Measurements from ENCODE around the gene SLC35F3. TPM values are rescaled to one million over a fixed set of nuclear protein-coding genes. Genes with fewer than 3 reads are reported as not detected.

Gene SLC35F3
- polyA plus RNA-seq, 1 of the 3 experiments (the other 2 are of a cell fraction), result 0.87 TPM

- no peak for TF ChIP-seq REST (IDR thresholded peaks at IDR 0.05; ENCODE audit: low read depth, low read length)
- TF ChIP-seq RFX5 (IDR thresholded peaks at IDR 0.05; ENCODE audit: low read length), result no peak
Observed at GRCh38 chr1:234309598-234310459, 405.4 kb downstream of the SLC35F3 start (continued).

- Histone ChIP-seq H3K27me3 (ENCODE audit: insufficient read depth) (no peaks in the 10 kb centered on the region), H3K4me3 (ENCODE audit: low read depth in 2 of 2, low read length in 1 of 2) (no peak overlapping the region), H3K36me3 (replicated peaks in 1 of 2; ENCODE audit: control insufficient read depth in 1 of 2, insufficient read depth in 2 of 2, low read length in 1 of 2) (no peaks in the 10 kb centered on the region), H3K4me1 (ENCODE audit: control insufficient read depth in 1 of 2, insufficient read depth in 2 of 2, low read depth in 1 of 2, low read length in 1 of 2) (peaks cover 0 to 19% of the 10 kb centered on the region in 2 experiments; a peak in 2 of 4 replicates), H3K27ac (ENCODE audit: low read depth in 2 of 2, low read length in 1 of 2) (no peak overlapping the region), H4K20me1 (ENCODE audit: insufficient read depth) (no peaks in the 10 kb centered on the region), H3K79me2 (ENCODE audit: insufficient read depth) (no peaks in the 10 kb centered on the region), H3K4me2 (peak overlapping the region; percentile 55; the same call in 1 of the 2 replicates), H2AFZ (ENCODE audit: low read depth) (no peak overlapping the region), H3K9ac (no peak overlapping the region), H3K9me2 (no peaks in the 10 kb centered on the region), H3K9me3 (no peaks in the 10 kb centered on the region), H3F3A (replicated peaks; ENCODE audit: insufficient read depth) (peaks cover 5% of the 10 kb centered on the region)
- ChIA-PET CTCF (interaction anchor here (0.7 to 10.9 kb wide), 64 partner anchors 9 to 924 kb away, joined by 3 to 190 read pairs (median 5); no protein-coding TSS in a partner anchor), POLR2A (no interaction called here)
- 77% methylated on average over 1 of the region's 1 CpG for WGBS (ENCODE audit: low lambda C conversion rate)
- no peak for DNase-seq
- TF ChIP-seq SIN3A (IDR thresholded peaks at IDR 0.05; ENCODE audit: borderline replicate concordance, low read depth, low read length), result no peak
- no peak for TF ChIP-seq GATA2 (CRISPR knock-in tag; IDR thresholded peaks at IDR 0.05)
- no peak for TF ChIP-seq USF1 (IDR thresholded peaks at IDR 0.05; ENCODE audit: borderline replicate concordance, low read depth)
- TF ChIP-seq PBX3 (IDR thresholded peaks at IDR 0.05), result no peak
- TF ChIP-seq CTCF (IDR thresholded peaks at IDR 0.05), result no peak
- TF ChIP-seq TCF12 (IDR thresholded peaks at IDR 0.05), result no peak
- no peak for TF ChIP-seq RFX5 (IDR thresholded peaks at IDR 0.05; ENCODE audit: low read length)
- no peak for TF ChIP-seq MEF2A (IDR thresholded peaks at IDR 0.05; ENCODE audit: borderline replicate concordance, low read depth)
- TF ChIP-seq RXRA (IDR thresholded peaks at IDR 0.05; ENCODE audit: borderline replicate concordance, low read depth), result no peak
- TF ChIP-seq TAF1 (IDR thresholded peaks at IDR 0.05; ENCODE audit: borderline replicate concordance, low read depth, low read length), result no peak
- no peak for TF ChIP-seq NFIC (IDR thresholded peaks at IDR 0.05; ENCODE audit: borderline replicate concordance)
- no peak for TF ChIP-seq RCOR1 (IDR thresholded peaks at IDR 0.05; ENCODE audit: low read length)
- no peak for TF ChIP-seq POLR2AphosphoS5 (IDR thresholded peaks at IDR 0.05; ENCODE audit: low read depth, low read length)
Observed at GRCh38 chr1:234310460-234310817, 406.0 kb downstream of the SLC35F3 start.

Data from SK-N-SH (cell line).